SU-DHL-6 (cell line): Measurements from ENCODE around the gene MAST4.

Experiments
- H2AFZ ChIP-seq: fragments of 200-600 bp; sonication (generic); 2 replicates; pipeline ENCODE4 v1.6.1; 2014; ENCODE audit warnings: low read depth, mild to moderate bottlenecking, moderate library complexity, mixed read lengths, antibody characterized with exemption, low read length; ENCODE audit not compliant: severe bottlenecking
- H3F3A ChIP-seq: fragments of 200-600 bp; shearing (Covaris generic); 2 replicates; pipeline ENCODE4 v1.6.0; 2016; ENCODE audit warnings: antibody characterized with exemption, mild to moderate bottlenecking; ENCODE audit not compliant: insufficient read depth
- H3K27ac ChIP-seq: fragments of 200-600 bp; sonication (generic); 2 replicates; pipeline ENCODE4 v1.5.1; 2016; ENCODE audit warnings: low read depth, mild to moderate bottlenecking, low read length, moderate library complexity, mixed read lengths
- H3K27me3 ChIP-seq: fragments of 200-600 bp; sonication (generic), shearing (Covaris generic); 2 replicates; pipeline ENCODE4 v1.6.0; 2014; ENCODE audit warnings: mild to moderate bottlenecking, low read length
- H3K36me3 ChIP-seq: fragments of 200-600 bp; sonication (generic); 2 replicates; pipeline ENCODE4 v1.6.1; 2014; ENCODE audit warnings: mild to moderate bottlenecking, low read length, mixed read lengths
- H3K4me2 ChIP-seq: fragments of 300-600, 200-600 bp; shearing (Covaris generic), sonication (generic); 2 replicates; pipeline ENCODE4 v1.6.0; 2014; ENCODE audit warnings: low read length, low read depth, mild to moderate bottlenecking; ENCODE audit not compliant: poor library complexity, severe bottlenecking
- H3K4me3 ChIP-seq: fragments of 200-600 bp; sonication (generic); 2 replicates; pipeline ENCODE4 v1.5.1; 2014; ENCODE audit warnings: antibody characterized with exemption, low read length, mild to moderate bottlenecking, mixed read lengths; ENCODE audit not compliant: insufficient read depth, poor library complexity, severe bottlenecking
- H3K79me2 ChIP-seq: fragments of 200-600 bp; sonication (generic); 2 replicates; pipeline ENCODE4 v1.6.1; 2014; ENCODE audit warnings: mild to moderate bottlenecking, low read length, moderate library complexity; ENCODE audit not compliant: insufficient read depth
- H3K9ac ChIP-seq: fragments of 200-600 bp; sonication (generic); 2 replicates; pipeline ENCODE4 v1.7.0; 2014; ENCODE audit warnings: mild to moderate bottlenecking, low read length
- H3K9me2 ChIP-seq: fragments of 200-600 bp; sonication (generic); replicated peaks from 2 replicates; pipeline ENCODE4 v1.6.1; 2014; ENCODE audit warnings: low read length; ENCODE audit not compliant: insufficient read depth
- H3K9me3 ChIP-seq: fragments of 200-600 bp; sonication (generic); 2 replicates; pipeline ENCODE4 v1.6.1; 2014; ENCODE audit warnings: low read length, mixed read lengths; ENCODE audit not compliant: insufficient read depth
- H4K20me1 ChIP-seq: fragments of 200-600 bp; sonication (generic); 2 replicates; pipeline ENCODE4 v1.6.1; 2014; ENCODE audit warnings: low read depth, mild to moderate bottlenecking, antibody characterized with exemption, low read length, moderate library complexity, mixed read lengths
- CTCF ChIP-seq: fragments of 200-600 bp; sonication (generic); IDR thresholded peaks from one replicate; pipeline ENCODE4 v1.5.1; 2017; ENCODE audit warnings: antibody characterized with exemption, mild to moderate bottlenecking, low read length, moderate library complexity; ENCODE audit not compliant: insufficient read depth, poor library complexity, severe bottlenecking
- EZH2phosphoT487 ChIP-seq: fragments of 200-600 bp; sonication (generic), shearing (Covaris generic); conservative IDR thresholded peaks from 2 replicates; pipeline ENCODE4 v1.6.1; 2018; ENCODE audit warnings: mild to moderate bottlenecking, antibody characterized with exemption, low read length, moderate library complexity, mixed read lengths

The MAST4 gene

DNA sequence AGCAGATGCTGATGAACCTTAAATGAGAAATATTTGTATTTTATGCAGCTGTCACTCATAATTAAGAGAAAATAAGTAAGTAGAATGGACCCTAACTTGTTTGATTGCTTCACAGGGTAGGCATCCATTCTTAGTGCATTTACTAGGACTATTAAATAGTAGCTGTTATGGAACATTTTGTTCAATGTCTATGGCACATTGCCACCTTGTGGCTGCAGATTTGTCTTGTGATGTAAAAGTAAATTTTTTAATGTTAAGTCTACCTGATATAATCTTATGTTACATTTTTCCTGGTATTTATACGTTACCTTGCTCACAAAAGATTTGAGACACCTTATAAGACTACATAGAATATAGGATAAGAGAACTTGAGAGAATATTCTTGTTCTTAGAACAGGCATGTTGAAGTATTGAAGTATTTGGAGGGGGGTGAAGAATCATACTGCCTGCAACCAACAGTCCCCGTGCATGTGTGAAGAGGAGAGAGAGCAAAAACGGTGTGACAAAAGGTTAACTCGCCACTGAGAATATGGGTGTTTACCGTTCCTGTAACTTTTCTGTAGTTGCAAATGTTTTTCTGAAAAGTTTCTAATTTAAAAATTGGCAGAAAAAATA is 161.1 kb downstream of the MAST4 start:
- Histone ChIP-seq H3K36me3 (no peaks in the 10 kb centered on the region), H3K79me2 (no peaks in the 10 kb centered on the region), H3K9me3 (no peaks in the 10 kb centered on the region), H3K27ac (no peak overlapping the region), H3K27me3 (no peaks in the 10 kb centered on the region), H3K4me3 (no peak overlapping the region), H3K9ac (no peak overlapping the region), H3K9me2 (no peaks in the 10 kb centered on the region), H3F3A (no peaks in the 10 kb centered on the region), H3K4me2 (no peak overlapping the region), H4K20me1 (no peaks in the 10 kb centered on the region), H2AFZ (no peak overlapping the region)
- TF ChIP-seq CTCF: peak; percentile 45
- TF ChIP-seq EZH2phosphoT487: no peak

- Histone ChIP-seq H3K4me3 (no peak overlapping the region), H3K27ac (no peak overlapping the region), H3K9me2 (no peaks in the 10 kb centered on the region), H3K27me3 (no peaks in the 10 kb centered on the region), H3K9ac (no peak overlapping the region), H4K20me1 (no peaks in the 10 kb centered on the region), H3F3A (no peaks in the 10 kb centered on the region), H2AFZ (no peak overlapping the region), H3K4me2 (no peak overlapping the region), H3K79me2 (no peaks in the 10 kb centered on the region), H3K36me3 (no peaks in the 10 kb centered on the region), H3K9me3 (no peaks in the 10 kb centered on the region)
- TF ChIP-seq EZH2phosphoT487 (no peak), CTCF (no peak)
Measured at GRCh38 chr5:66757834-66758371, 161.7 kb downstream of the MAST4 start.

DNA sequence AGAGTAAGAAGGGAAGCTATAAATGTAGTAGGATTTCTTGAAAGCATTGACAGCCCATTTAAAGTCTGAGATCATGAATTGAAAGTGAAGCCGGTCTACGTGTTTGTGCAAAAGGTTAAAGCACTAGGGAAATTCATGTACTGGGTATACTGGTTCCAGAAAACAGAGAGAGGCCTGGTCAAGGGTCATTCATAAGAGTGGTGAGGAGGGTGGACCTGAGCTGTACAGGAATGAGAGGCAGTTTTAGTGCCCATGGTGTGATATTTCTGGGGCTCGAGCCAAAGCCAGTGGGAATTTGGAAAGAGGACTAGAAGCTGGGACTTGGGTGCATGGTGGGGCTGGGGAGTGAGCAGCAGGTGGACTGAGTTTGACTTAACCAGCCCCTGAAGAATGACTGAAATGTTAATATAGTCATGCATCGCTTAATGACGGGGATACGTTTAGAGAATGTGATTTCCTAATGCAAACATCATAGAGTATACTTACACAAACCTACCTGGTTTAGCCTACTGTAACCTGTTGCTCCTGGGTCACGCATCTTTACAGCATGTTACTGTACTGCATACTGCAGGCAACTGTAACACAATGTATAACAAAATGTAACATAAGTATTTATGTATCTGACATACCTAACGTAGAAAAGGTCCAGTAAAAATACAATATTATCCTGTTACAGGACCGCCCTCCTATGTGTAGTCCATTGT is 173.0 kb downstream of the MAST4 start:
- TF ChIP-seq EZH2phosphoT487: no peak
- TF ChIP-seq CTCF: no peak
- H3K27ac ChIP-seq: no peak overlapping the region
- H3K27me3 ChIP-seq: no peaks in the 10 kb centered on the region
- no peak overlapping the region for H3K4me3 ChIP-seq
- H2AFZ ChIP-seq: no peak overlapping the region
- 0 out of 2 replicates have a peak, but pooled peaks cover under 1% of the 10 kb centered on the region for H4K20me1 ChIP-seq
- no peak overlapping the region for H3K9ac ChIP-seq
- H3K36me3 ChIP-seq: no peaks in the 10 kb centered on the region
- H3K9me2 ChIP-seq: no peaks in the 10 kb centered on the region
- no peaks in the 10 kb centered on the region for H3K9me3 ChIP-seq
- H3F3A ChIP-seq: no peaks in the 10 kb centered on the region
- H3K79me2 ChIP-seq: no peaks in the 10 kb centered on the region
- no peak overlapping the region for H3K4me2 ChIP-seq
